ENCODE measurements around the gene SLC6A15.

Gene SLC6A15

GRCh38 chr12:84874125-84874824 lies 38.3 kb downstream of the SLC6A15 start:
- no peak for DNase-seq

- DNase-seq, result no peak
Observed at GRCh38 chr12:84862186-84862585, 50.4 kb downstream of the SLC6A15 start.

GRCh38 chr12:84860718-84861117 lies 51.9 kb downstream of the SLC6A15 start:
- no peak for DNase-seq

- no peak for DNase-seq
Observed at GRCh38 chr12:84858796-84859195, 53.8 kb downstream of the SLC6A15 start.

GRCh38 chr12:84857525-84858208 lies 54.9 kb downstream of the SLC6A15 start:
- no peak for DNase-seq

- no peak for DNase-seq
Observed at GRCh38 chr12:84856156-84856900, 56.3 kb downstream of the SLC6A15 start.

GRCh38 chr12:84843593-84844144 lies 68.9 kb downstream of the SLC6A15 start:
- DNase-seq, result no peak

- no peak for DNase-seq
Observed at GRCh38 chr12:84842406-84843013, 70.1 kb downstream of the SLC6A15 start.

- DNase-seq, result no peak
Observed at GRCh38 chr12:84841591-84841990, 71.0 kb downstream of the SLC6A15 start.

- DNase-seq, result no peak
Observed at GRCh38 chr12:84840356-84840755, 72.2 kb downstream of the SLC6A15 start.

- no peak for DNase-seq
Observed at GRCh38 chr12:84826925-84827324, 85.7 kb downstream of the SLC6A15 start.

GRCh38 chr12:84825149-84825548 lies 87.5 kb downstream of the SLC6A15 start:
- no peak for DNase-seq

GRCh38 chr12:84822525-84822924 lies 90.1 kb downstream of the SLC6A15 start:
- no peak for DNase-seq

GRCh38 chr12:84816916-84817695 lies 95.5 kb downstream of the SLC6A15 start:
- DNase-seq, result no peak

- DNase-seq, result no peak
Observed at GRCh38 chr12:84814664-84815245, 97.8 kb downstream of the SLC6A15 start.

- no peak for DNase-seq
Observed at GRCh38 chr12:84813780-84814663, 98.6 kb downstream of the SLC6A15 start.

GRCh38 chr12:84811291-84811690 lies 101.3 kb downstream of the SLC6A15 start:
- DNase-seq, result no peak

- no peak for DNase-seq
Observed at GRCh38 chr12:84810611-84811010, 102.0 kb downstream of the SLC6A15 start.
